ENCODE results near the gene FCRLB.

The FCRLB gene

DNA sequence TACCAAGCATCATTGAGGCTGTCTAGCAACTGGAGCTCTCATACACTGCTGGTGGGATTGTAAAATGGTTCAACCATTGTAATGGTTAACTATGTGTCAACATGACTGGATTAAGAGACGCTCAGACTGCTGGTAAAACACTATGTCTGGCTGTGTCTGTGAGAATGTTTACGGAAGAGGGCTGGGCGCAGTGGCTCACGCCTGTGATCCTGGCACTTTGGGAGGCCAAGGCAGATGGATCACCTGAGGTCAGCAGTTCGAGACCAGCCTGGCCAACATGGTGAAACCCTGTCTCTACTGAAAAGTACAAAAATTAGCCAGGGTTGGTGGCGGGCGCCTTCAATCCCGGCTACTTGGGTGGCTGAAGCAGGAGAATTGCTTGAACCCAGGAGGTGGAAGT is 19.1 kb upstream of the FCRLB start:
- Histone ChIP-seq H3K27me3 (ENCODE audit: control insufficient read depth, low read length) (no peaks in the 10 kb centered on the region), H3F3A (ENCODE audit: control insufficient read depth, insufficient read depth) (peaks cover 30% of the 10 kb centered on the region), H3K79me2 (ENCODE audit: control insufficient read depth, low read length) (peaks cover 6% of the 10 kb centered on the region), H3K4me3 (ENCODE audit: low read length) (no peak overlapping the region), H3K27ac (ENCODE audit: low read depth, low read length) (no peak overlapping the region), H3K36me3 (ENCODE audit: control insufficient read depth, low read length) (peaks cover 2% of the 10 kb centered on the region), H3K9me3 (ENCODE audit: control insufficient read depth, insufficient read depth, low read length) (no peaks in the 10 kb centered on the region), H3K4me1 (ENCODE audit: control insufficient read depth, low read length) (peaks cover 38% of the 10 kb centered on the region), H3K4me2 (ENCODE audit: low read length) (no peak overlapping the region), H3K9me2 (replicated peaks; ENCODE audit: control insufficient read depth, low read length) (no peaks in the 10 kb centered on the region), H4K20me1 (ENCODE audit: control insufficient read depth, insufficient read depth, low read depth, low read length) (no peaks in the 10 kb centered on the region)
- no peak for TF ChIP-seq CTCF (IDR thresholded peaks at IDR 0.05; ENCODE audit: low read depth, low read length, poor library complexity, severe bottlenecking)
- no peak for TF ChIP-seq EZH2phosphoT487 (IDR thresholded peaks at IDR 0.05; ENCODE audit: borderline replicate concordance, low read length)

- Histone ChIP-seq H3K4me2 (ENCODE audit: low read length) (peak overlapping the region; percentile 66), H3K9me2 (replicated peaks; ENCODE audit: control insufficient read depth, low read length) (no peaks in the 10 kb centered on the region), H3K9me3 (ENCODE audit: control insufficient read depth, insufficient read depth, low read length) (no peaks in the 10 kb centered on the region), H4K20me1 (ENCODE audit: control insufficient read depth, insufficient read depth, low read depth, low read length) (0 out of 2 replicates have a peak, but pooled peaks cover 5% of the 10 kb centered on the region), H3F3A (ENCODE audit: control insufficient read depth, insufficient read depth) (peaks cover 39% of the 10 kb centered on the region), H3K79me2 (ENCODE audit: control insufficient read depth, low read length) (peaks cover 38% of the 10 kb centered on the region), H3K36me3 (ENCODE audit: control insufficient read depth, low read length) (peaks cover 35% of the 10 kb centered on the region), H3K4me3 (ENCODE audit: low read length) (peak overlapping the region; percentile 96), H3K27me3 (ENCODE audit: control insufficient read depth, low read length) (no peaks in the 10 kb centered on the region), H3K27ac (ENCODE audit: low read depth, low read length) (peak overlapping the region; percentile 90), H3K4me1 (ENCODE audit: control insufficient read depth, low read length) (peaks cover 54% of the 10 kb centered on the region)
- no peak for TF ChIP-seq CTCF (IDR thresholded peaks at IDR 0.05; ENCODE audit: low read depth, low read length, poor library complexity, severe bottlenecking)
- TF ChIP-seq EZH2phosphoT487 (IDR thresholded peaks at IDR 0.05; ENCODE audit: borderline replicate concordance, low read length): no peak
These were observed 15.8 kb upstream of the FCRLB start for GRCh38 chr1:161705537-161705936.

- Histone ChIP-seq H3K9me3 (ENCODE audit: control insufficient read depth, insufficient read depth, low read length) (no peaks in the 10 kb centered on the region), H3K9me2 (replicated peaks; ENCODE audit: control insufficient read depth, low read length) (no peaks in the 10 kb centered on the region), H3K79me2 (ENCODE audit: control insufficient read depth, low read length) (peaks cover 44% of the 10 kb centered on the region), H3K4me2 (ENCODE audit: low read length) (peak overlapping the region; percentile 66), H3K36me3 (ENCODE audit: control insufficient read depth, low read length) (peaks cover 40% of the 10 kb centered on the region), H3K4me3 (ENCODE audit: low read length) (peak overlapping the region; percentile 96), H3K27ac (ENCODE audit: low read depth, low read length) (peak overlapping the region; percentile 90), H3K4me1 (ENCODE audit: control insufficient read depth, low read length) (peaks cover 60% of the 10 kb centered on the region), H4K20me1 (ENCODE audit: control insufficient read depth, insufficient read depth, low read depth, low read length) (0 out of 2 replicates have a peak, but pooled peaks cover 6% of the 10 kb centered on the region), H3F3A (ENCODE audit: control insufficient read depth, insufficient read depth) (peaks cover 41% of the 10 kb centered on the region), H3K27me3 (ENCODE audit: control insufficient read depth, low read length) (no peaks in the 10 kb centered on the region)
- TF ChIP-seq EZH2phosphoT487 (IDR thresholded peaks at IDR 0.05; ENCODE audit: borderline replicate concordance, low read length): no peak
- TF ChIP-seq CTCF (IDR thresholded peaks at IDR 0.05; ENCODE audit: low read depth, low read length, poor library complexity, severe bottlenecking): no peak
These were observed 15.2 kb upstream of the FCRLB start for GRCh38 chr1:161706113-161706481.

Measured in DOHH2 (cell line).